HPDE6-E6E7 (cell line): ENCODE measurements around the gene APOBEC3B.
A peak's percentile ranks its signal among the peaks of the same experiment; 100 is the strongest.
"Not testable (repeated sequence)": the region's sequence is repeated elsewhere in the genome, so short reads cannot be mapped to it uniquely, and the experiment has no call there.

Experiments used
- DNase-seq: peaks from one replicate; pipeline ENCODE4 v3.0.0; 2011; ENCODE audit warnings: missing footprints; ENCODE audit errors: extremely low spot score

Gene APOBEC3B

DNA sequence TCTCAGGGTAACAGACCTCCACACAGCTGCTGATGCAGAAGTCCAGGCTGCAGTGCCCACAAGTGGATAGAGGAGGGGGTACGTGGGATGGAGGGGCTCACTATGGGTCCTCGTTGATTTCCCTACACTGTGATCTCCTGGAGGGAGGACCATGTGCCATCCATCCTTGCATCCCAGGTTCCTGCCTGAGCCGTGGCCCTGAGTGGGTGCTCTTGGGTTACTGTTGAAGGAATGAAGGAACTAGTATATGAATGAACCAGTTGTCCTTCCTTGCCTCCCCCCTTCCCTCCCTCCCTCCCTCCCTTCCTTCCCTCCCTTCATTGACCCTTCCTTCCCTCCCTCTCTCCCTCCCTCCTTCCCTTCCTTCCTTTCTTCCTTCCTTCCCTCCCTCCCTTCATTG lies 15.4 kb downstream of the APOBEC3B start:
- DNase-seq: no peak

- DNase-seq: peak; percentile 75
Observed at GRCh38 chr22:39003165-39003638, 21.1 kb downstream of the APOBEC3B start.

DNA sequence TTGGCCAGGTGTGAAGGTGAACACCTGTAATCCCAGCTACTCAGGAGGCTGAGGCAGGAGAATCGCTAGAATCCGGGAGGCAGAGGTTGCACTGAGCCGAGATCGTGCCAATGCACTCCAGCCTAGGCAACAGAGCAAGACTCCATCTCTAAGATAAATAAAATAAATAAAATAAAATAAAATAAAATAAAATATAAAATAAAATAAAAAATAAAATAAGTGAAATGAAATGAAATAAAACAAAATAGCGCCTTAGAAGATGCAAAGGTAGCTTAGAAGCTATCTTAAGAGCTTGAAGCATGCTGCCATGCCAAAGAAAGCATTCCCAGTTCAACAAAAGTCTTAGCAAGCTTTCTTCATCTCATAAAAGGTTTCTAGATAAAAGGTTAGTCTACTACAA lies 25.0 kb downstream of the APOBEC3B start:
- no peak for DNase-seq

GRCh38 chr22:39008271-39008850 lies 26.2 kb downstream of the APOBEC3B start:
- DNase-seq: not testable (repeated sequence)

DNA sequence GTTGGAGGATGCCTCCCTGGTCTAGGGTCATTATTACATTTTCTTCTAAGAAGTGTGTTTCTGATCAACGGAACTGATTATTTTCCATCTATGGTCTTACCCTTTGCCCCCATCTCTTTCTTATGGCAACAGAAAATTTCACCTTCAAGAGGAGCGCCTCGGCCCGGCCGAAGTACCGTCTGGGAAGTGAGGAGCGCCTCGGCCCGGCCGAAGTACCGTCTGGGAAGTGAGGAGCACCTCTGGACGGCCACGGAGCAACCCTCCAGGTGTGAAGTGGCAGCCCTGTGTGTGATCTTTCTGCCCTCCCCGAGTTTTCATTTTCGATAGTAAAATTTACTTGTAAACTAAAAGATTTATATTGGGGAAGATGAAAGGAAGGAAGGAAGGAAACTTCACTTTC lies 28.8 kb downstream of the APOBEC3B start:
- no peak for DNase-seq

DNA sequence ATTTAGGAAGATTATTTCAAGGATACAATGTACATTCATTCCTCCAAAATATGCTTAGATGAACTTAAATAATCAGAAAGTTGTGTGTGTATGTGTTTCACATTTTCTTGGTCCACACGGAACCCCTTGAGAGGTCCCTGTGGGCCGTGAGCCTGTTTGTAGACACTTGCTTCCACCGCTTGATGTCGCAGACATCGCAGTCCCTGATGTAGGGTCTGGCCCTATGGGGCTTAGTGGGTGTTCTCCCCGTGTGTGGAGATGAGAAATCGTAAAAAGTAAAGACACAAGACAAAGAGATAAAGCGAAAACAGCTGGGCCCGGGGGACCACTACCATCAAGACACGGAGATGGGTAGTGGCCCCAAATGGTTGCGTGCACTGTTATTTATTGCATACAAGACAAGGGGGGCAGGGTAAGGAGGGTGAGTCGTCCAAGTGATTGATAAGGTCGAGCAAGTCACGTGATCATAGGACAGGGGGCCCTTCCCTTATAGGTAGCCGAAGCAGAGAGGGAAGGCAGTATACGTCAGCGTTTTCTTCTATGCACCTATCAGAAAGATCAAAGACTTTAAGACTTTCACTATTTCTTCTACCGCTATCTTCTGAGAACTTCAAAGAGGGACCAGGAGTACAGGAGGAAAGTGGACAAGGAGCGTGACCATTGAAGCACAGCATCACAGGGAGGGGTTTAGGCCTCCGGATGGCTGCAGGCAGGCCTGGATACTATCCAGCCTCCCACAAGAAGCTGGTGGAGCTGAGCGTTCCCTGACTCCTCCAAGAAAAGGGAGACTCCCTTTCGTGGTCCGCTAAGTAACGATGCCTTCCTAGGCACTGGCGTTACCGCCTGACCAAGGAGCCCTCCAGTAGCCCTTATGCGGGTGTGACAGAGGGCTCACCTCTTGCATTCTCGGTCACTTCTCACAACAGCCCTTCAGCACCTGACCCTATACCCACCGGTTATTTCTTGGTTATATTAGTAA lies 30.7 kb downstream of the APOBEC3B start:
- DNase-seq: no peak

- not testable (repeated sequence) for DNase-seq
Observed at GRCh38 chr22:39013561-39013941, 31.4 kb downstream of the APOBEC3B start.

- peak; percentile 79 for DNase-seq
Observed at GRCh38 chr22:39013942-39014722, 32.0 kb downstream of the APOBEC3B start, which contains the start of gene APOBEC3C. Gene APOBEC3C (plus strand): TSS chr22:39014257. CDS start chr22:39014363, 106 bp downstream.

DNA sequence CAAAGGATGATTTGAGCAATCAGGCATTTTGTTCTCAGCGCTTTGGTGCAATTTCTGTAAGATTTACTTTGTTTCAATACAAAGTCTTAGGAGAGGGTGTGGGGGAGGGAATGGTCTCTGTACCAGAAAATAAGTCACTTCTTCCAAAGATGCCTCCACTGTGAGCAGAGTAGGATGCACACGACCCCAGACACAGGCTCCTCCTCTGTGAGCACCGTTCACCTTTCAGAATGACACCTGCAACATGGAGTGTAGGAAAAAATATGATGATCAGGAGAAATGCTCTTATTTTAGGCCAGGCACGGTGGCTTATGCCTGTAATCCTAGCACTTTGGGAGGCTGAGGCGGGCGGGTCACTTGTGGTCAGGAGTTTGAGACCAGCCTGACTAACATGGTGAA lies 32.6 kb downstream of the APOBEC3B start:
- DNase-seq: not testable (repeated sequence)

DNA sequence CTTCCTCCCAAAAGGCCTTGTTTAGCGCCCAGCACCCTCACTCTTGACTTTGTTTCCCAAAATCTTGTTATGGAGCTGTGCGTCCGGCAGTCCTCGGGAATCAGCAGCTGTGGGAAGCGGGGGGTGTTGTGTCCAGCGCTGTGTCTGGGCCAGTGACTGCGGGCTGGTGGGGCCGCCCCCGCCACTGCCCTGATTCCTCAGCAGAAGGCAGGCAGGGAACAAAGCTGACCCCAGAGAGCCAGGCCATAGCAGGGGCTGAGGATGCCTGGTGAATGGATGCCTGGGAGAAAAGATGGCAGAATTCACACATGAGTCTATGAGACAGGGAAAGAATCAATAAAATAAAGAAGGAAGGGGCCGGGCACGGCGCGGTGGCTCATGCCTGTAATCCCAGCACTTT lies 34.4 kb downstream of the APOBEC3B start:
- no peak for DNase-seq

DNA sequence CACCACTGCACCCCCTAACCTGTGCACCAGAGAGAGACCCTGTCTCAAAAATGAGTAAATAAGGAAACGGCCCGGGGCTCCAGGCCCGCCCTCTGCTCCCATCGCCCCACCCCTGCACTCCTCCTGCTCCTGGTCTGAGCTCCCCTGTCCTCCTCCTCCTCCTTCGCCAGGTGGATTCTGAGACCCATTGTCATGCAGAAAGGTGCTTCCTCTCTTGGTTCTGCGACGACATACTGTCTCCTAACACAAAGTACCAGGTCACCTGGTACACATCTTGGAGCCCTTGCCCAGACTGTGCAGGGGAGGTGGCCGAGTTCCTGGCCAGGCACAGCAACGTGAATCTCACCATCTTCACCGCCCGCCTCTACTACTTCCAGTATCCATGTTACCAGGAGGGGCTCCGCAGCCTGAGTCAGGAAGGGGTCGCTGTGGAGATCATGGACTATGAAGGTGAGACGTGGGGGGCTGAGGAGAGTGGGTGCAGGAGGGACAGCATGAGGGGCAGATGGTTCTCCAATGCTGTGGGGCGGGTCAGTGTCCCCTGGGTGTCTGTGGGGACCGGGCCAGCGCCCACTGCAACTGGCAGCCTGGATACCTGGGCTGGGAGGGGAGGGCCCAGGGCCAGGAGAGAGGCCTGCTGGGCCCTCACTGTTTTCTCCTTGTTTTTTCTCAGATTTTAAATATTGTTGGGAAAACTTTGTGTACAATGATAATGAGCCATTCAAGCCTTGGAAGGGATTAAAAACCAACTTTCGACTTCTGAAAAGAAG lies 35.6 kb downstream of the APOBEC3B start:
- no peak for DNase-seq

DNA sequence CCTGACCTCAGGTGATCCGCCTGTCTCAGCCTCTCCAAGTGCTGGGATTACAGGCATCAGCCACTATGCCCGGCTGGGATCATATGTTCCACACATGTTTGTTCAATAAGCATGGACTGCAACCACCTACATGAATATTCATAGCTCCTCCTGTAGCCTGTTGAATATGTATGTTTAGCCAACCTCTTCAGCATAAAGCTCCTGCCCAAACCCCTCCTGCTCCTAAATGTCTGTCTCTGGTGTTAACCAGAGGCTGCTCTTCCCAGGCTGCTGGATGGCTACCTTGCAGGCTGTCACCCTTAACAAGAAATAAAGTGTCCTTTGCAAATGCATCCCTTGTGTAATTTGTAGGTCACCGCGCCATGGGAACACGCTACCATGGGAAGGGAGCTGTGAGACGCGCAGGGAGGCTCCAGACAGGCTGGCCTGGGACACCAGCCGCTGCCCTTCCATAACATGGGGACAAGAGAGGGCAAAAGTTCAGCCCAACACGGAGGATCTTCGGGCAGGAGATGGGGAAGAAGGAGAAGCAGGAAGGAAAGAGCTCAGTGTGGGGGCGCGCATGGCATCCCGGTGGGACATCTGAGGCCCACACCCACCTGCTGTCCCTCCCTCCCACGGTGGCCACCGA lies 38.0 kb downstream of the APOBEC3B start:
- not testable (repeated sequence) for DNase-seq

- no peak for DNase-seq
Observed at GRCh38 chr22:39021552-39022250, 39.6 kb downstream of the APOBEC3B start.

DNA sequence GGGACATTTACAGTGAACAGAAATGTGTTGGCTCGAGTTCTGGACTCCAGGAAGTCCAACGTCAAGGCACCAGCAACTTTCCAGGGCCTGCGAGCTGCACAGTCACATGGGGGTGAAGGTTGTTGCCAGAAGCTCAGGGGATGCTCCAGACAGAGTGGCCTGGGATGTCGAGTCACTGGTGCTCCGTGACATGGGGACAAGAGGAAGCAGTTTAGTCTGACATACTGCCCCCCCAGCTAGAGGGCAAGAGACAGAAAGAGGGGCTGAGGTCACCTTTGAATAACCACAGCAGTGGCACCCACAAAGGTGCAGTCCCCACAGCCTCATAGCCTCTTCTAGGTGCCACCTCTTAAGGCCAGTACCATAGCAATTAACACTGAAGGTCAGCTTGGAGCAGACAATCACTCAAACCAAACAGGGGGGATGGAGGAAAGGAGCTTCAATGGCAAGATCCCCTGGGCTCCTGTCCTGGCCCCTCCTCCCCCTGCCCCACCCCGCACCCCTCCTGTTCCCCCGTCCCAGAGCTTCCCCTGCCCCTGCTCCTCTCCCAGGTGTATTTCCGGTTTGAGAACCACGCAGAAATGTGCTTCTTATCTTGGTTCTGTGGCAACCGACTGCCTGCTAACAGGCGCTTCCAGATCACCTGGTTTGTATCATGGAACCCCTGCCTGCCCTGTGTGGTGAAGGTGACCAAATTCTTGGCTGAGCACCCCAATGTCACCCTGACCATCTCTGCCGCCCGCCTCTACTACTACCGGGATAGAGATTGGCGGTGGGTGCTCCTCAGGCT lies 42.6 kb downstream of the APOBEC3B start:
- DNase-seq: no peak

DNA sequence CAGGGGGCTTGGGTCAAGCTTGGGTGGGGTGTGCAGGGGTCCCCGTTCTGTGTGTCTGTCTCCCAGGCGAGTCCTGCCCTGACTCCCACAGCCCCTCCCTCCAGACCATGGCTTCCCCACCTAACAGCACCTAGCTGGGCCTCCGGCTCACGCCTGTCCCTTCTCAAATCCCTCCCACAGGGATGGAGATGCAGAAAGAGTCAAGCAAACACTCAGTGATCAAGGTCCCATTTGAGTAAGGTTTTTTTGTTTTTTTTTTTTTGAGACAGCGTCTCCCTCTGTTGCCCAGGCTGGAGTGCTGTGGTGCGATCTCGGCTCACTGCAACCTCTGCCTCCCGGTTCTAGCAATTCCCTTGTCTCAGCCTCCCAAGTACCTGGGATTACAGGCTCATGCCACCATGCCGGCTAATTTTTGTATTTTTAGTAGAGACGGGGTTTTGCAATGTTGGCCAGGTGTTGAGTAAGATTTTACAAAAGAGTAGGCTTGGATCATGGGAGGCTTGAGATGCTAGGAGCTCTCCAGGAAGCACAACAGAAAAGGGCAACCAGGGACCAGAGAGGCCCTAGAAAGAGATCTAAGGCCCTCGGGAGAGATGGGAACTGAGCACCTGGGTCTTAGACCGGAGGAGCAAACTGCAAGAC lies 44.5 kb downstream of the APOBEC3B start:
- DNase-seq: no peak

- no peak for DNase-seq
Observed at GRCh38 chr22:39027717-39028116, 45.6 kb downstream of the APOBEC3B start.

DNA sequence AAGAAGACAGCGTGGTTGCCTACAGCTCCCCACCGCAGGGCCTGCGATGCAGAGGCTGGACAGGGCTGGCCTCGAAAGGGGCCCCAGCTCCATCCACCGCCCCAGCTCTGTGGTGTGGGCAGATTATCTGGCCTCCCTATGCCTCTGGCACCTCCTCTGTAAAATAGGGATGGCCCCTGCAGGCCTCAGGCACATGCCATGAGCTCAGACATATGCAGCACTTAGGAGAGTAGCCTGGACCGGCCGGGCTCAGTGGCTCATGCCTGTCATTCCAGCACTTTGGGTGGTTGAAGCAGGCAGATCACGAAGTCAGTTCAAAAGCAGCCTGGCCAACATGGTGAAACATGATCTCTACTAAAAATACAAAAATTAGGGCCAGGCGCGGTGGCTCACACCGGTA lies 46.1 kb downstream of the APOBEC3B start:
- no peak for DNase-seq

GRCh38 chr22:39029227-39029626 lies 47.1 kb downstream of the APOBEC3B start:
- no peak for DNase-seq

GRCh38 chr22:39030705-39031104 lies 48.6 kb downstream of the APOBEC3B start:
- no peak for DNase-seq
